Muscle layer of colon (tissue), 2 donors: ENCODE measurements around the gene SH2D7.

ENCODE experiments used
- H3K27ac ChIP-seq: one replicate; pipeline ENCODE4 v1.7.0; 2013; ENCODE audit warnings: low read depth, mild to moderate bottlenecking, low read length, moderate library complexity
- H3K27me3 ChIP-seq, 2 donors: one replicate each; pipeline ENCODE4 v1.7.0; 2013; ENCODE audit warnings: low read length in 2 of 2, mild to moderate bottlenecking in 2 of 2; ENCODE audit not compliant: insufficient read depth in 2 of 2, control insufficient read depth in 1 of 2
- H3K36me3 ChIP-seq: one replicate; pipeline ENCODE4 v1.7.0; 2013; ENCODE audit warnings: mild to moderate bottlenecking, low read length; ENCODE audit not compliant: insufficient read depth
- H3K4me1 ChIP-seq: one replicate; pipeline ENCODE4 v1.7.0; 2013; ENCODE audit warnings: mild to moderate bottlenecking, low read length; ENCODE audit not compliant: insufficient read depth
- H3K4me3 ChIP-seq, 2 donors: one replicate each; pipeline ENCODE4 v1.7.0; 2013; ENCODE audit warnings: low read length in 2 of 2, low read depth in 1 of 2, mild to moderate bottlenecking in 1 of 2, moderate library complexity in 1 of 2
- H3K9ac ChIP-seq: one replicate; pipeline ENCODE4 v1.7.0; 2013; ENCODE audit warnings: low read length
- H3K9me3 ChIP-seq: one replicate; pipeline ENCODE4 v1.7.0; 2013; ENCODE audit warnings: mild to moderate bottlenecking, low read length
- donor health status: abdominal sarcoma.
- donor health status: Adenocarcinoma of cecum.

The SH2D7 gene

DNA sequence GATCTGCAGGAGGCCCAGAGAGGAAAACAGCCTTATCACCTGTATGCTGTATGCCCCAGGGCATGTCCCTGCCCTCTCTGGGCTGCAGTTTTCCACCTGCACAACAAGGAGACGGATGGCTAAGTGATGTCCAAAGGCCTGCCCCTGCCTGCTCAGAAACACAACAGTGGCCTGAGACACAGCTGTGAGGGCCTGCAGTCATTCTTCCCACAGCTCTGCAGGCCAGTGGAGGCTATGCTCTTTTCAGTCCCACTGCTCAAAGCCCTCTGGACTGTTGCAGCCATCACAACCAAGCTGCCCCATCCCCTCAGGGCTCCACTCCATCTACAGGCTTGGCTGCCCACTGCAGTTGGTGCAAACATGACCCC is 9.6 kb upstream of the SH2D7 start:
- peaks cover 4% of the 10 kb centered on the region for H3K4me1 ChIP-seq
- H3K9ac ChIP-seq: no peak overlapping the region
- no peak overlapping the region for H3K4me3 ChIP-seq
- no peak overlapping the region for H3K27ac ChIP-seq
- no peaks in the 10 kb centered on the region for H3K36me3 ChIP-seq
- no peaks in the 10 kb centered on the region for H3K27me3 ChIP-seq
- H3K9me3 ChIP-seq: no peaks in the 10 kb centered on the region

DNA sequence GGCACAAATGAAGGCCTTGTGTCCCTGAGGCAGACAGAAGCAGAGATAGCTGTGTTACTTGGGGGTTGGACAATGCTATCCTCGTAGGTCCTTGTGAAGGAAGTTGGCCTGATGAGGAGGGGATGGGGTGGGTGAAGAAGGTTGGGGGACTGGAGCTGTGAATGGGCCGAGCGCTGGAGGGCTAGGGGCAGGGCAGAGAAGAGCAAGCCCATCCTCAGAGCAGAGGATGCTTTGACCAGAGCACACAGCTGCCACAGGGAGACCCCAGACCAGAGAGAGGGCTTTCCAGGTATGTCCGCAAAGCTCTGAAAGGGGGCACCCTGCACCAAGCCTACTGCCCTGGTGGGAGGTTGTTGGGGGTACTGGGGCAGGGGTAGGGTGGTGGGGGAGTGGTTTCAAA is 9.2 kb upstream of the SH2D7 start:
- Histone ChIP-seq H3K4me3 (no peak overlapping the region), H3K9ac (no peak overlapping the region), H3K27ac (no peak overlapping the region), H3K36me3 (no peaks in the 10 kb centered on the region), H3K27me3 (no peaks in the 10 kb centered on the region), H3K9me3 (no peaks in the 10 kb centered on the region), H3K4me1 (peaks cover under 1% of the 10 kb centered on the region)

DNA sequence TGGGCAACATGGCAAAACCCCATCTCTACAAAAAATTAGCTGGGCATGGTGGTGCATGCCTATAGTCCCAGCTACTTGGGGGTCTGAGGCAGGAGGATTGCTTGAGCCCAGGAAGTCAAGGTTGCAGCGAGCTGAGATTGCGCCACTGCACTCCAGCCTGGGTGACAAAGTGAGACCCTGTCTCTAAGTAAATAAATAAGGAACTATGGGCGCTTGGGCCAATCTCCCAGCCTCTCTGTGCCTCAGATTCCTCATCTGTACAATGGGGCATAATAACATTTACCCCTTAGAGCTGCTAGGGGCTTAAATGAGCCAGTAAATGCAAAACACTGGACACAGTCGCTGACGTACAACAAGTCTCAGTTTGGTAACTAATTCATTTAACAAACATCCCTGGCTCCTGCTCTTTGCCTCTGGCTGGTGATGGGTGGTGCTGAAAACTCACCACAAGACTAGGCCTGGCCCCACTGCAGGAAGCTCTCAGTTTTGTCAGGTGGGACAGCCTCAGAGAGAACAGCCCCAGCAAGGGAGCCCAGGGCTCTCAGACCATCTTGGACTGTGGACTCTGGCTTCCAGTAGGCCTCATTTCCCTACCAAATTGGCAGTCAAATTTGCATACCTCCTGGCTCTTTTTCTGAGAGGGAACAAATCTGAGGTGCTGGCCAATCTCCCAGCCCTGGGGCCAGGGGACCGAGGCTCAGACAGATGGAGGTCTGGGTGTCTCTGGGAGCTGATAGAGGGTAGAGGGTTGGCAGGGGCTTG is 8.5 kb upstream of the SH2D7 start:
- H3K36me3 ChIP-seq: no peaks in the 10 kb centered on the region
- H3K9ac ChIP-seq: no peak overlapping the region
- no peaks in the 10 kb centered on the region for H3K27me3 ChIP-seq
- no peak overlapping the region for H3K4me3 ChIP-seq
- no peaks in the 10 kb centered on the region for H3K9me3 ChIP-seq
- H3K27ac ChIP-seq: no peak overlapping the region
- no peaks in the 10 kb centered on the region for H3K4me1 ChIP-seq

DNA sequence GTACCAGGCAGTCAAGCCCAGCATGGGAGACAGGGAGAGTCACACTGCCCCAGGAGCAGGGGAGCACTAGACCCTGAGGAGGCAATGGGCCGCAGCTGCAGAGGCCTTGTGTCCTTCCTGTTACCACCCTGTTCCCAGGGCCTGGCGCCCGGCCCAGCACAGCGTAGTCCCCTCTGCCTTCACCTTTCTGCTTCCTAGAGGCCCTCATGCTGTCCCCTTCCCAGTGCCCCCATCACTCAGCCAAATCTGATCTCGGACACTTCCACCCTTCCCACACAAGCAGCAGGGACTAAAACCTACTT is 8.0 kb upstream of the SH2D7 start:
- no peaks in the 10 kb centered on the region for H3K36me3 ChIP-seq
- H3K27ac ChIP-seq: no peak overlapping the region
- no peaks in the 10 kb centered on the region for H3K27me3 ChIP-seq
- H3K9me3 ChIP-seq: no peaks in the 10 kb centered on the region
- H3K9ac ChIP-seq: no peak overlapping the region
- H3K4me3 ChIP-seq: no peak overlapping the region
- no peaks in the 10 kb centered on the region for H3K4me1 ChIP-seq

DNA sequence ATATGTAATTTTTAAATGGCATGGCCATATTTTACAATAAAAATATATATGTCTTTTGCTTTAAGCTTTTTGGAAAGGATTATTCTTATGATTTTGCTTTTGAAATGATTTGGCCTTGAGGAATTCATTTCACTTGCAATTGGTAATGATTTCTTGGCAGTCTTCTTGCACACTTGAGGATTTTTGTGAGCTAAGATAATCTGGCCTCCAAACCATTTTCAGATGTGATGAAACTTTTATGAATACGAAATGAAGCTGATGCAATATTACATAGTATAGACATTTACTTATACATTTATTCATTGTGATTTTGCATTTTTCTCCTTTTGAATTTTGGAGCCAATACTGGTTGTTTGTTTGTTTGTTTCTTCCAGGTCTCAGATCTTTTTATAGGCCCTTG is 6.4 kb upstream of the SH2D7 start:
- no peak overlapping the region for H3K4me3 ChIP-seq
- H3K4me1 ChIP-seq: no peaks in the 10 kb centered on the region
- H3K27me3 ChIP-seq: no peaks in the 10 kb centered on the region
- H3K9ac ChIP-seq: no peak overlapping the region
- H3K36me3 ChIP-seq: no peaks in the 10 kb centered on the region
- no peak overlapping the region for H3K27ac ChIP-seq
- H3K9me3 ChIP-seq: no peaks in the 10 kb centered on the region

DNA sequence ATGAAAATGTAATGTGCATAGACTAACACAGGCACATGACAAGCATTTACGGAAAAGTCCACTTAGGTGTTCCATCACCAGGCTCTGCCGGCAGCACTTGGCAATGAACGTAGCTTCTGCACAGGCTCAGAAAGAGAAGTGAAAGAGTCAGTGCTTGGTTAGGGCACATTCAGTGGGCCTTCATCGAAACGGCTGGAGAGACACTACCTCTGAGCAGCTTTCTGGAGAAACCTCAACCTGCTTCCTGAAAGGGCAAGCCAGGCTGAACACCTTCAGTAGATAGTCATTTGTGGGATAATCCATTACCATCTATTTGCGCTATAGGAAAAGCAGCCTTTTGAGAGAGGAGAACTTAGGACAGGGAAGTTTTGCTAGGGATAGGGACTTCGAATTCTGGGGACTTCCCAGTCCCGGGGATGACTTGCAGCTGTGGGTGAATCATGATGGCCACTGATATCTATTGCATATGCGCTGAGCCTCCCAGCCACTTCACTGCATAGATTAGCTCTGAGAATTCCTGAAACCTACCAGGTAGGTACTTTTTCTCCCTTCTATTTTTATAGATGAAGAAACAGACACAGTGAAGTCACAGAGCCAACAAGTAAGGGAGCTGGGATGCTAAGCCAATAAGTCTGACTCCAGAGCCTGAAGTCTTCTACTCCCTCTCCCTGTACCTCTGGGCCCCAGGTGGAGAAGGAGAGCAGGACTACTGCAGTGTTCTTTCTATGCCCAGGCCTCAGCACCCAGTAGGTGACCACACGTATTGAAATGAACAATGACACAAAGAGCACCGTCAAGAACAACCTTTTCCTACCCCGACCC is 4.2 kb upstream of the SH2D7 start:
- Histone ChIP-seq H3K9ac (no peak overlapping the region), H3K4me3 (no peak overlapping the region), H3K27me3 (no peaks in the 10 kb centered on the region), H3K4me1 (peaks cover 13% of the 10 kb centered on the region), H3K9me3 (no peaks in the 10 kb centered on the region), H3K27ac (no peak overlapping the region), H3K36me3 (no peaks in the 10 kb centered on the region)

DNA sequence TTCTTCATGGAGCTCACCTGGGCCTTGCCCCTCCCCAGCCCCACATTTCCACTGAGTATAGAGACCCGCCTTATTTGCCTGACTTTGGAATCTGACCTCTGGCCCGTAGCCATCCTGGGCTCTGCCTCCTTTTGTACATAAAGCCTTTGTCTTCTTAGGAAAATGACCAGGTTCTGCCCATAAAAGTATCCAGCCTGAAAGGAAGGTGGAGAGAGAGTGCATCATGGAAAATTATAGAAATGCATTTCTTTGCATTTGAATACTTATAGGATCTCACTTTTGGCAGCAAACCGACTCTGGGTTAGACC is 3.6 kb upstream of the SH2D7 start:
- Histone ChIP-seq H3K4me3 (no peak overlapping the region), H3K9ac (no peak overlapping the region), H3K4me1 (peaks cover 19% of the 10 kb centered on the region), H3K27ac (no peak overlapping the region), H3K27me3 (no peaks in the 10 kb centered on the region), H3K9me3 (no peaks in the 10 kb centered on the region), H3K36me3 (no peaks in the 10 kb centered on the region)

DNA sequence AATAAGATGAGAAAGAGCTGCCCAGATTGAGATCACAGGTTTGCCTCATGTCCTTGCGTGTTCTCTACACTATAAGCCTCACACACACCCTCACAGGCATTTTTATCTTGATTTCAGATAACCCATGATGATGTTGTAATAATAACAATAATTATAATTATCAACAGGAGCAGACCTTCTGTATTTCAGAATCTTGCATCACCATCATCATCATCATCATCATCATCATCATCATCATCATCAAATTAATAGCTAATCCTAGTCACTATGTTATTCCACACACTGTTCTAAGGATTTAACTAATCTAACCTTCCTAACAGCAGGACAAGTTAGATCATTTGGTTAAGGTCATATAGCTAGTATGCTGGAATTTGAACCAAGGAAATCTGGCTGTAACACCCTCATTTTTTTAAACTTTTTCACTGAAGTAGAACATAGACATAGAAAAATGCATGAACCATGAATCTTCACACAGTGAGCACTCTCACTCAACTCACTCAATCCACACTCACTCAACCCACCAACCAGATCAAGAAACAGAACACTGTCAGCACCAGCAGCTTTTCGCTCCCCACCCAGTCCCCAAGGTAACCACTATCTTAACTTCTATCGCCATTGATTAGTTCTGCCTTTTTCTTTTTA is 1.8 kb upstream of the SH2D7 start:
- H3K4me1 ChIP-seq: peaks cover 19% of the 10 kb centered on the region
- H3K9ac ChIP-seq: no peak overlapping the region
- H3K9me3 ChIP-seq: no peaks in the 10 kb centered on the region
- H3K4me3 ChIP-seq: no peak overlapping the region
- H3K36me3 ChIP-seq: no peaks in the 10 kb centered on the region
- H3K27me3 ChIP-seq: no peaks in the 10 kb centered on the region
- H3K27ac ChIP-seq: no peak overlapping the region

DNA sequence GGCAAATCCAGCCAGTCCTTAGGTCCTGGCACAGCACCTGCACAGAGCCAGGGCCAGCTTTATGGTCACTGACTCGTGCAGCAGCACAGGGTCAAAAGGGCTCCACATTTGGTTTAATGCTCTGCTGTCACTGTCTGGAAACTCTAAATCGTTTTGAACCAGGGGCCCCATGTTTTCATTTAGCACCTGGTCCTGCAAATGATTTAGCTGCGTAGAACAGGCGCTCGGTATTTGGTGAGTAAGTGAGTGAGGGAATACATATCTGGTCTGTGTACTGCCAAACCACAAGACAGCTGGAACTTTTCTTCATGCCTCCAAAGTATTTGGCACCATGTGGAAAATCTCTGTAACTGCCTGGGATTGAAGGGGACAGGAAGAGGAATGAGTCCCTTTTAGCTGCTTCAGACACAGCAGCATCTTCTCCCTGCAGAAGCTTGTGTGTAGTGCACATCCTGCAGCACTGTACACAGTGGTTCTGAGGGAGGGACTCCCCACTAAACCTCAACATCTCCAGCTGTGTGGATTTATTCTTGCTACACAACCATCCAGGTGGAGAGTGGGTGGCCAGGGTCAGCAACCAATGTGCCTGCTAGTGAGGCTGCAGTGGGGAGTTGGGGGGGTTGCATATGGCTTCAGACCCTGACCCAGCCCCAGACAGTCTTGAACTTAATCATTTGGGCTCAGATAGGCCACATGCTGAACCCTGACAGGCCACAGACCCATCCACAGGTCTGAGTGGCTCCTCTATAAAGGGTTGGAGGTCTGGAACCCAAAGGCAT is 1.1 kb downstream of the SH2D7 start:
- Histone ChIP-seq H3K9me3 (no peaks in the 10 kb centered on the region), H3K27ac (no peak overlapping the region), H3K9ac (no peak overlapping the region), H3K36me3 (no peaks in the 10 kb centered on the region), H3K27me3 (no peaks in the 10 kb centered on the region), H3K4me3 (no peak overlapping the region), H3K4me1 (peaks cover 19% of the 10 kb centered on the region)

DNA sequence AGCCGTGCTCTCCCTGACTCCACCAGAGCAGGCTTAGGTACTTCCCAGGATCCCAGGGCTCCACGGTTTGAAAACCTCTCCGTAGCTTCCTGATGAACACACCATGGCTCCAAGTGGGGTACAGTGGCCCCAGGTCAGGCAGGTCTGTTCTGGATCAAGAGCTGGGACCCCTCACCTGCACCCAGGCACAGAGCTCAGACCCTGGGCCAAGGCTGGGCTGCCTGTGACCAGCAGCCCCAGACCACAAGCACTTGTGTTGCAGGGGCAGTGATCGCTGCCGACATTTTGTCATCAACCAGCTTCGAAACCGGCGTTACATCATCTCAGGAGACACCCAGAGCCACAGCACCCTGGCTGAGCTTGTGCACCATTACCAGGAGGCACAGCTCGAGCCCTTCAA is 5.3 kb downstream of the SH2D7 start:
- Histone ChIP-seq H3K36me3 (no peaks in the 10 kb centered on the region), H3K27ac (no peak overlapping the region), H3K4me3 (no peak overlapping the region), H3K9me3 (no peaks in the 10 kb centered on the region), H3K4me1 (peaks cover 11% of the 10 kb centered on the region), H3K9ac (no peak overlapping the region), H3K27me3 (no peaks in the 10 kb centered on the region)

DNA sequence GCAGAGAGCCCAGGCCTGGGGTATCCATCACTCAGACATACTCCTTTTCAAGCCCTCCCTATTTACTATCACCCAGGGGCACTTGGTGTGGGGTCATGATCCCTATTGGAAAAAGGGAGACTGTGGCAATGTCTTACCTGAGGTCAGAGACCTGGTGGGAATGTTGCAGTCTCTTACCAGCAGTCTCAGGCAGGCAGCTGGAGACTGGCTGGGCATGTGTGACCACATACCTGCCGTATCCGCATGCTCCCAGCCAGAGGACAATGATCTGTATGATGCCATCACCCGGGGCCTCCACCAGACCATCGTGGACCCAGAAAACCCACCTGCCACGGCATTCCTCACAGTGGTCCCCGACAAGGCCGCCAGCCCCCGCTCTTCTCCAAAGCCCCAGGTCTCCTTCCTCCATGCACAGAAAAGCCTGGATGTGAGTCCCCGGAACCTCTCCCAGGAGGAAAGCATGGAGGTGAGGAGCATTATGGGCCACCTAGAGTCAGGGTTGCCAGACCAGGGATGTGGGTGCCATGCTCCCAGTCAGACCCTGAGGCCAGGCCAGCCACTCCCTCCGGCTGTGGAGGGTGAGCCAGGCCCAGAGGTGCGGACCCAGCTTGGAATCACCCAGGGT is 5.9 kb downstream of the SH2D7 start:
- H3K9ac ChIP-seq: no peak overlapping the region
- H3K27ac ChIP-seq: no peak overlapping the region
- no peak overlapping the region for H3K4me3 ChIP-seq
- no peaks in the 10 kb centered on the region for H3K27me3 ChIP-seq
- H3K4me1 ChIP-seq: peaks cover 5% of the 10 kb centered on the region
- no peaks in the 10 kb centered on the region for H3K9me3 ChIP-seq
- no peaks in the 10 kb centered on the region for H3K36me3 ChIP-seq
